GM23248 (cell line): ENCODE measurements around the gene ACVR1B.

Experiments used
- EZH2 ChIP-seq: fragments of 200-600 bp; sonication (generic); IDR thresholded peaks from 2 replicates; pipeline ENCODE4 v1.6.1; 2018; ENCODE audit warnings: antibody characterized with exemption, mild to moderate bottlenecking; ENCODE audit not compliant: insufficient read depth, poor library complexity, severe bottlenecking
- EZH2phosphoT487 ChIP-seq: fragments of 200-600 bp; sonication (generic); IDR thresholded peaks from 2 replicates; pipeline ENCODE4 v1.6.1; 2018; ENCODE audit warnings: antibody characterized with exemption, moderate library complexity, mild to moderate bottlenecking, low read depth; ENCODE audit not compliant: insufficient read depth

DNA sequence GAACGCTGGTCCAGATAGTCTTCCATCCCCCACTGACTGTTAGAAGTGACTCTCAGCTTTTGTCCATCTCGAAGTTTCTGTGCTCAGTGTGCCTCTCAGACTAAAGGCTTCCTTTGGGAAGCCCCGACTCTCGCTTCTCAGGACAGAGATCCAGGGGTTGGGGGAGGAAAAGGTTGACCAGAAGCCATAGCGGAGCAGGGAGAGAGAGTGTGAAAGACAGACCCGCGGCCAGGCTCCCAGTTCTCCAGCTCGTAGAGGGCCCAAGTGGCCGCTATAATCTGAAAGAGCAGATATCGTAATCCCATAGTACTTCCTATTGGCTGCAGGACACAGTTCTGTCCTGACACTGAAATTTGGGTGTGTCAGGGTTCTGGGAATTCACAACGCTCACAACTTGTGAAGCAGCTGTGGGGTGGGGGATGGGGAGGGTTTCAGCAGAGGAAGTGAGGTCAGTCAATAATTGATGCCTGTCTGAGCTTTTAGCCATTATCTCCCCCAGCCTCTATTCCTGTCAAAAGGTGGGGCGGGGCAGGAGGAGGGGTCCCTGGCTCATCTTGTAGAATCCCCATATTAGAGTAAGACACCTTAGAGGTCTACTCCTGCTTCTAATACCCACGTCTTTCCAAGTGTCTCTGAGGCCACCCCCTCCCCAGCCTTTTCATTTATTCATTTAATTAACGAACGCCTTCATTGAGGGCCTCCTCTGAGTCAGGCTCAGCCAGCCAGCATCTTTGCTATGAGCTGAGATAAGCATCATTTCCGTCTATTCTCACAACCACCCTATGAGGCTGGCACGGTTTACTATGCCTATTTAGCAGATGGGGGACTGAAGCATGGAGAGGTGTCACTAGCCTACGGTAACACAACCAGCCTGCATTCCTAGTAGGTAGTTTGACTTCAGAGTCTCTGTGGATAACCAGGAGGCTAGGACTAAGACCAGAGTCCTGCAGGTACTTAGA lies 45.7 kb upstream of the ACVR1B start:
- TF ChIP-seq EZH2 (no peak), EZH2phosphoT487 (no peak)
